Measurements from ENCODE around the gene EIF4G3.

GRCh38 chr1:20893931-20894330 is 282.8 kb downstream of the EIF4G3 start:
- TF ChIP-seq CTCF (conservative IDR thresholded peaks at IDR 0.05 in 1 of 2, IDR thresholded peaks at IDR 0.05 in 1 of 2; ENCODE audit: extremely low read depth in 1 of 2, insufficient read depth in 1 of 2, low read depth in 1 of 2, low read length in 2 of 2) (no peak), EZH2 (IDR thresholded peaks at IDR 0.05; ENCODE audit: borderline replicate concordance, low read length) (no peak)
